Suppressor macrophage treated with lipopolysaccharide for 4 hours (primary cell): ENCODE results near the gene IL1B.
A peak's percentile ranks its signal among the peaks of the same experiment; 100 is the strongest.

ENCODE experiments used
- DNase-seq: peaks from one replicate; pipeline ENCODE4 v3.0.0-alpha.2; 2020

The IL1B gene

GRCh38 chr2:112829101-112829960 lies 7.2 kb downstream of the IL1B start:
- peak; percentile 63 for DNase-seq

GRCh38 chr2:112828251-112828691 lies 8.3 kb downstream of the IL1B start:
- no peak for DNase-seq

- DNase-seq: no peak
Observed at GRCh38 chr2:112827604-112828185, 8.9 kb downstream of the IL1B start.

GRCh38 chr2:112827009-112827408 lies 9.6 kb downstream of the IL1B start:
- no peak for DNase-seq

GRCh38 chr2:112825706-112826105 lies 10.9 kb downstream of the IL1B start:
- no peak for DNase-seq

- no peak for DNase-seq
Observed at GRCh38 chr2:112824694-112825085, 11.9 kb downstream of the IL1B start.

- no peak for DNase-seq
Observed at GRCh38 chr2:112821682-112822081, 14.9 kb downstream of the IL1B start.

- DNase-seq: no peak
Observed at GRCh38 chr2:112821142-112821541, 15.4 kb downstream of the IL1B start.

GRCh38 chr2:112820343-112820742 lies 16.2 kb downstream of the IL1B start:
- DNase-seq: no peak

- no peak for DNase-seq
Observed at GRCh38 chr2:112819081-112819480, 17.5 kb downstream of the IL1B start.

- no peak for DNase-seq
Observed at GRCh38 chr2:112818094-112818902, 18.3 kb downstream of the IL1B start.

GRCh38 chr2:112817082-112817689 lies 19.4 kb downstream of the IL1B start:
- DNase-seq: no peak

- DNase-seq: no peak
Observed at GRCh38 chr2:112814278-112814677, 22.3 kb downstream of the IL1B start.

GRCh38 chr2:112813280-112813966 lies 23.2 kb downstream of the IL1B start:
- DNase-seq: no peak

GRCh38 chr2:112812318-112813267 lies 24.0 kb downstream of the IL1B start:
- DNase-seq: peak; percentile 58

GRCh38 chr2:112811841-112812306 lies 24.7 kb downstream of the IL1B start:
- peak; percentile 93 for DNase-seq

- DNase-seq: no peak
Observed at GRCh38 chr2:112811276-112811831, 25.2 kb downstream of the IL1B start.

- no peak for DNase-seq
Observed at GRCh38 chr2:112809112-112809511, 27.5 kb downstream of the IL1B start.

GRCh38 chr2:112807233-112807807 lies 29.3 kb downstream of the IL1B start:
- no peak for DNase-seq

- no peak for DNase-seq
Observed at GRCh38 chr2:112805542-112805941, 31.0 kb downstream of the IL1B start.
